HEK293 (cell line): ENCODE measurements around the gene NXPE1.

Experiments
- CTCF ChIA-PET: fragments of 350-600 bp; formaldehyde crosslinking; extraction: SDS; loops from one replicate; lab custom pipeline; 2021; ENCODE audit warnings: antibody characterized with exemption; lab: Yijun Ruan, JAX
- POLR2A ChIA-PET: fragments of 300-600 bp; formaldehyde crosslinking; extraction: SDS; loops from one replicate; lab custom pipeline; 2020; ENCODE audit warnings: antibody characterized with exemption, inconsistent platforms; lab: Yijun Ruan, JAX
- H3K27ac ChIP-seq: fragments of 200-500 bp; sonication (Bioruptor generic); 2 replicates; pipeline ENCODE4 v1.5.1; 2014; ENCODE audit warnings: low read depth, low read length, control low read depth, inconsistent platforms; ENCODE audit errors: extremely low read depth
- H3K36me3 ChIP-seq, 2 experiments: fragments of 200-500 bp in 1 of 2; sonication (Bioruptor generic) in 1 of 2; 1 replicate in 1 of 2; 2 replicates in 1 of 2; pipeline ENCODE4 v1.5.1; 2014 to 2017; ENCODE audit warnings: inconsistent platforms in 2 of 2, low read length in 2 of 2; ENCODE audit not compliant: control insufficient read depth in 2 of 2, insufficient read depth in 1 of 2
- H3K4me1 ChIP-seq: fragments of 200-500 bp; sonication (Bioruptor generic); 2 replicates; pipeline ENCODE4 v1.5.1; 2014; ENCODE audit warnings: mild to moderate bottlenecking, low read length, inconsistent platforms; ENCODE audit not compliant: control insufficient read depth, insufficient read depth
- H3K4me3 ChIP-seq: 2 replicates; pipeline ENCODE4 v1.5.1; 2011; ENCODE audit warnings: low read depth, mild to moderate bottlenecking, control low read depth, low read length, moderate library complexity
- H3K9me3 ChIP-seq: fragments of 200-500 bp; sonication (Bioruptor generic); 2 replicates; pipeline ENCODE4 v1.5.1; 2014; ENCODE audit warnings: low read depth, low read length, inconsistent platforms; ENCODE audit not compliant: control insufficient read depth, insufficient read depth
- EGR2 ChIP-seq: fragments of 450-650 bp; formaldehyde crosslinking; IDR thresholded peaks from 2 replicates; pipeline ENCODE4 v1.5.1; 2016; ENCODE audit warnings: low read depth, missing biosample characterization, missing genetic modification characterization
- HIC1 ChIP-seq: fragments of 450-650 bp; formaldehyde crosslinking; IDR thresholded peaks from 2 replicates; pipeline ENCODE4 v1.5.1; 2016; ENCODE audit warnings: missing biosample characterization, missing genetic modification characterization
- HOXA7 ChIP-seq: sonication (generic); formaldehyde crosslinking; IDR thresholded peaks from 2 replicates; pipeline ENCODE4 v1.8.1; 2022; ENCODE audit warnings: missing genetic modification reagents, borderline replicate concordance
- HOXC10 ChIP-seq: sonication (generic); formaldehyde crosslinking; IDR thresholded peaks from 2 replicates; pipeline ENCODE4 v1.8.1; 2023; ENCODE audit warnings: mild to moderate bottlenecking, missing genetic modification reagents
- OSR2 ChIP-seq: fragments of 450-650 bp; formaldehyde crosslinking; IDR thresholded peaks from 2 replicates; pipeline ENCODE4 v1.5.1; 2016; ENCODE audit warnings: missing biosample characterization, missing genetic modification characterization
- PATZ1 ChIP-seq: fragments of 450-650 bp; formaldehyde crosslinking; IDR thresholded peaks from 2 replicates; pipeline ENCODE4 v1.5.1; 2016; ENCODE audit warnings: missing biosample characterization, missing genetic modification characterization
- PRDM1 ChIP-seq: fragments of 450-650 bp; formaldehyde crosslinking; IDR thresholded peaks from 2 replicates; pipeline ENCODE4; 2016; ENCODE audit warnings: missing biosample characterization, missing genetic modification characterization
- PRDM6 ChIP-seq: fragments of 450-650 bp; formaldehyde crosslinking; IDR thresholded peaks from 2 replicates; pipeline ENCODE4 v1.5.1; 2017; ENCODE audit warnings: missing biosample characterization, missing genetic modification characterization
- RBAK ChIP-seq: fragments of 450-650 bp; formaldehyde crosslinking; IDR thresholded peaks from 2 replicates; pipeline ENCODE4 v1.5.1; 2016; ENCODE audit warnings: missing biosample characterization, missing genetic modification characterization
- SP7 ChIP-seq: fragments of 450-650 bp; formaldehyde crosslinking; IDR thresholded peaks from 2 replicates; pipeline ENCODE4 v1.5.1; 2016; ENCODE audit warnings: missing biosample characterization, missing genetic modification characterization
- ZBTB17 ChIP-seq: fragments of 450-650 bp; formaldehyde crosslinking; IDR thresholded peaks from 2 replicates; pipeline ENCODE4 v1.5.1; 2016; ENCODE audit warnings: missing biosample characterization, missing genetic modification characterization
- ZBTB48 ChIP-seq: fragments of 450-650 bp; formaldehyde crosslinking; IDR thresholded peaks from 2 replicates; pipeline ENCODE4 v1.5.1; 2016; ENCODE audit warnings: missing biosample characterization, missing genetic modification characterization
- ZNF138 ChIP-seq: fragments of 450-650 bp; formaldehyde crosslinking; IDR thresholded peaks from 2 replicates; pipeline ENCODE4 v1.5.1; 2016; ENCODE audit warnings: missing biosample characterization, missing genetic modification characterization, borderline replicate concordance
- ZNF140 ChIP-seq: fragments of 450-650 bp; formaldehyde crosslinking; IDR thresholded peaks from 2 replicates; pipeline ENCODE4 v1.5.1; 2016; ENCODE audit warnings: missing biosample characterization, missing genetic modification characterization
- ZNF169 ChIP-seq: fragments of 450-650 bp; formaldehyde crosslinking; IDR thresholded peaks from 2 replicates; pipeline ENCODE4 v1.5.1; 2016; ENCODE audit warnings: missing biosample characterization, missing genetic modification characterization
- ZNF175 ChIP-seq: fragments of 450-650 bp; formaldehyde crosslinking; IDR thresholded peaks from 2 replicates; pipeline ENCODE4 v1.5.1; 2016; ENCODE audit warnings: missing biosample characterization, missing genetic modification characterization
- ZNF214 ChIP-seq: fragments of 450-650 bp; formaldehyde crosslinking; IDR thresholded peaks from 2 replicates; pipeline ENCODE4 v1.5.1; 2017; ENCODE audit warnings: missing biosample characterization, mild to moderate bottlenecking, missing genetic modification characterization, borderline replicate concordance
- ZNF221 ChIP-seq: fragments of 450-650 bp; formaldehyde crosslinking; IDR thresholded peaks from 2 replicates; pipeline ENCODE4 v1.5.1; 2017; ENCODE audit warnings: missing biosample characterization, missing genetic modification characterization, borderline replicate concordance
- ZNF23 ChIP-seq: fragments of 450-650 bp; formaldehyde crosslinking; IDR thresholded peaks from 2 replicates; pipeline ENCODE4 v1.5.1; 2016; ENCODE audit warnings: missing biosample characterization, missing genetic modification characterization, borderline replicate concordance
- ZNF24 ChIP-seq: fragments of 450-650 bp; formaldehyde crosslinking; IDR thresholded peaks from 2 replicates; pipeline ENCODE4 v1.5.1; 2016; ENCODE audit warnings: missing biosample characterization, missing genetic modification characterization
- ZNF292 ChIP-seq: fragments of 450-650 bp; formaldehyde crosslinking; IDR thresholded peaks from 2 replicates; pipeline ENCODE4 v1.5.1; 2016; ENCODE audit warnings: low read depth, missing biosample characterization, missing genetic modification characterization, borderline replicate concordance
- ZNF398 ChIP-seq: fragments of 450-650 bp; formaldehyde crosslinking; IDR thresholded peaks from 2 replicates; pipeline ENCODE4 v1.5.1; 2017; ENCODE audit warnings: missing biosample characterization, missing genetic modification characterization
- ZNF426 ChIP-seq: fragments of 450-650 bp; formaldehyde crosslinking; IDR thresholded peaks from 2 replicates; pipeline ENCODE4 v1.5.1; 2017; ENCODE audit warnings: missing biosample characterization, missing genetic modification characterization, mild to moderate bottlenecking, inconsistent platforms, moderate library complexity
- ZNF555 ChIP-seq: fragments of 450-650 bp; formaldehyde crosslinking; conservative IDR thresholded peaks from 2 replicates; pipeline ENCODE4 v1.5.1; 2017; ENCODE audit warnings: missing biosample characterization, mild to moderate bottlenecking, missing genetic modification characterization, inconsistent platforms
- ZNF561 ChIP-seq: fragments of 450-650 bp; IDR thresholded peaks from 2 replicates; pipeline ENCODE4 v1.5.1; 2018; ENCODE audit warnings: missing biosample characterization, missing genetic modification characterization, borderline replicate concordance
- ZNF600 ChIP-seq: fragments of 450-650 bp; formaldehyde crosslinking; IDR thresholded peaks from 2 replicates; pipeline ENCODE4 v1.5.1; 2016; ENCODE audit warnings: missing biosample characterization, missing genetic modification characterization
- ZNF621 ChIP-seq: fragments of 450-650 bp; formaldehyde crosslinking; IDR thresholded peaks from 2 replicates; pipeline ENCODE4 v1.5.1; 2017; ENCODE audit warnings: missing biosample characterization, missing genetic modification characterization
- ZNF664 ChIP-seq: fragments of 450-650 bp; formaldehyde crosslinking; IDR thresholded peaks from 2 replicates; pipeline ENCODE4 v1.5.1; 2016; ENCODE audit warnings: missing biosample characterization, missing genetic modification characterization
- ZXDB ChIP-seq: fragments of 450-650 bp; formaldehyde crosslinking; IDR thresholded peaks from 2 replicates; pipeline ENCODE4 v1.5.1; 2016; ENCODE audit warnings: missing biosample characterization, missing genetic modification characterization

NXPE1 gene

GRCh38 chr11:114564831-114565230 is 5.2 kb upstream of the NXPE1 start:
- Histone ChIP-seq H3K4me1 (peaks cover 2% of the 10 kb centered on the region), H3K27ac (no peak overlapping the region), H3K4me3 (no peak overlapping the region), H3K36me3 (no peaks in the 10 kb centered on the region), H3K9me3 (no peaks in the 10 kb centered on the region)
- no peak for TF ChIP-seq ZNF23 (tag by site-specific recombination)
- TF ChIP-seq RBAK (tag by site-specific recombination): no peak
- TF ChIP-seq ZNF138 (tag by site-specific recombination): no peak
- TF ChIP-seq ZNF221 (tag by site-specific recombination): no peak
- no peak for TF ChIP-seq ZNF292 (tag by site-specific recombination)
- TF ChIP-seq ZNF664 (tag by site-specific recombination): no peak
- TF ChIP-seq ZBTB17 (tag by site-specific recombination): no peak
- no peak for TF ChIP-seq ZBTB48 (tag by site-specific recombination)
- no peak for TF ChIP-seq HOXA7 (CRISPR knock-in tag)
- no peak for TF ChIP-seq ZNF621
- no peak for TF ChIP-seq EGR2 (tag by site-specific recombination)
- no peak for TF ChIP-seq ZNF169 (tag by site-specific recombination)
- no peak for TF ChIP-seq HOXC10 (CRISPR knock-in tag)
- TF ChIP-seq ZNF561 (tag by site-specific recombination): no peak
- no peak for TF ChIP-seq ZNF600 (tag by site-specific recombination)
- ChIA-PET POLR2A (no interaction called here), CTCF (no interaction called here)

GRCh38 chr11:114563077-114563476 is 3.4 kb upstream of the NXPE1 start:
- ChIA-PET CTCF (interaction anchor here (0.7 kb wide), 1 partner anchor 190 kb away, joined by 3 read pairs; no protein-coding TSS in a partner anchor), POLR2A (no interaction called here)
- H3K4me3 ChIP-seq: no peak overlapping the region
- H3K4me1 ChIP-seq: peaks cover 2% of the 10 kb centered on the region
- no peaks in the 10 kb centered on the region for H3K36me3 ChIP-seq
- H3K27ac ChIP-seq: no peak overlapping the region
- H3K9me3 ChIP-seq: no peaks in the 10 kb centered on the region
- no peak for TF ChIP-seq ZNF426 (tag by site-specific recombination)
- no peak for TF ChIP-seq ZNF175 (tag by site-specific recombination)
- no peak for TF ChIP-seq ZNF140 (tag by site-specific recombination)
- peak; percentile 63 for TF ChIP-seq SP7
- peak; percentile 54; the same call in 1 of the 2 replicates for TF ChIP-seq OSR2 (tag by site-specific recombination)
- TF ChIP-seq ZNF398 (tag by site-specific recombination): peak; percentile 47
- TF ChIP-seq PRDM6 (tag by site-specific recombination): peak; percentile 74
- peak; percentile 40; the same call in 1 of the 2 replicates for TF ChIP-seq PRDM1
- TF ChIP-seq ZNF555 (tag by site-specific recombination): no peak
- 0 out of 2 replicates have a peak, but pooled peaks have one; percentile 12 for TF ChIP-seq PATZ1 (tag by site-specific recombination)
- TF ChIP-seq ZNF214 (tag by site-specific recombination): no peak
- TF ChIP-seq ZXDB (tag by site-specific recombination): 0 out of 2 replicates have a peak, but pooled peaks have one; percentile 37
- peak; percentile 70 for TF ChIP-seq HIC1 (tag by site-specific recombination)
- no peak for TF ChIP-seq ZNF24 (tag by site-specific recombination)
